ENCODE results near the gene TCF7. TPM values are rescaled to one million over a fixed set of nuclear protein-coding genes. Genes with fewer than 3 reads are reported as not detected.

Gene TCF7
- polyA plus RNA-seq, 1 experiment, result 0.78 TPM

DNA sequence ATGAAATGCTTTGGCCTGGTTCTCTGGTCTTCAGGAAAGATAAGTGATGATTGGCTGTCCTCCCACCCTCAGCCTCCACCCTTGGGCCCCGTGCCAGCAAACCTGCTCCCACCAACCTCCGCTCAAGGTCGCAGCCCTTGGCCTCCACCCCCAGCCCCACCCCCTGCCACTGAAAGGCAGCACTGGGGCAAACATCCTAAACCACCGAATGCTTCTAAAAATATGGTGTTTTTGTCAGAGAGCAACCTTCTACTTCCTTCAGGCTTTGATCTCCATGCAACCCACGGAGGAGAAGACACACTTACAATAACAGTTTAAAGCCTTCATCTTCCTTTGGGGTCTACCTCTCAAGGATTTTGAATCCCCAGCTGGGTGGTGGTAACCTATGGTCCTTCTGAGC, 24.0 kb upstream of the TCF7 start:
- Histone ChIP-seq H3K36me3 (ENCODE audit: control insufficient read depth, insufficient read depth, low read length) (no peaks in the 10 kb centered on the region), H3K27me3 (ENCODE audit: control insufficient read depth, insufficient read depth, low read length) (peaks cover 4% of the 10 kb centered on the region; the same call in 1 of the 2 replicates), H3K4me3 (ENCODE audit: low read depth, low read length) (no peak overlapping the region)
- no peak for DNase-seq (ENCODE audit: low read depth)
- no peak for TF ChIP-seq CTCF (IDR thresholded peaks at IDR 0.05; ENCODE audit: insufficient read depth, low read depth, low read length)
- ChIA-PET POLR2A (no interaction called here), CTCF (interaction anchor here (1.3 kb wide), 1 partner anchor 50 kb away, joined by 3 read pairs; no protein-coding TSS in a partner anchor)

GRCh38 chr5:134091626-134092121, 22.8 kb upstream of the TCF7 start:
- POLR2A ChIA-PET, result no interaction called here
- H3K4me3 ChIP-seq (ENCODE audit: low read depth, low read length), result no peak overlapping the region
- CTCF ChIA-PET, result interaction anchor here (1.2 to 1.3 kb wide), 2 partner anchors 10 to 49 kb away, joined by 3 to 4 read pairs; no protein-coding TSS in a partner anchor
- no peak for DNase-seq (ENCODE audit: low read depth)
- no peak for TF ChIP-seq CTCF (IDR thresholded peaks at IDR 0.05; ENCODE audit: insufficient read depth, low read depth, low read length)
- H3K36me3 ChIP-seq (ENCODE audit: control insufficient read depth, insufficient read depth, low read length), result no peaks in the 10 kb centered on the region
- H3K27me3 ChIP-seq (ENCODE audit: control insufficient read depth, insufficient read depth, low read length), result peaks cover 5% of the 10 kb centered on the region; the same call in 1 of the 2 replicates

- Histone ChIP-seq H3K36me3 (ENCODE audit: control insufficient read depth, insufficient read depth, low read length) (no peaks in the 10 kb centered on the region), H3K27me3 (ENCODE audit: control insufficient read depth, insufficient read depth, low read length) (peaks cover 5% of the 10 kb centered on the region; the same call in 1 of the 2 replicates), H3K4me3 (ENCODE audit: low read depth, low read length) (no peak overlapping the region)
- no peak for DNase-seq (ENCODE audit: low read depth)
- CTCF ChIA-PET, result interaction anchor here (1.2 kb wide), 1 partner anchor 9 kb away, joined by 4 read pairs; no protein-coding TSS in a partner anchor
- POLR2A ChIA-PET, result no interaction called here
- no peak for TF ChIP-seq CTCF (IDR thresholded peaks at IDR 0.05; ENCODE audit: insufficient read depth, low read depth, low read length)
Measured at GRCh38 chr5:134092875-134093274, 21.6 kb upstream of the TCF7 start.

- POLR2A ChIA-PET, result no interaction called here
- CTCF ChIA-PET, result interaction anchor here (0.9 kb wide), 1 partner anchor 9 kb away, joined by 3 read pairs; no protein-coding TSS in a partner anchor
- no peak overlapping the region for H3K4me3 ChIP-seq (ENCODE audit: low read depth, low read length)
- peaks cover 5% of the 10 kb centered on the region; the same call in 1 of the 2 replicates for H3K27me3 ChIP-seq (ENCODE audit: control insufficient read depth, insufficient read depth, low read length)
- TF ChIP-seq CTCF (IDR thresholded peaks at IDR 0.05; ENCODE audit: insufficient read depth, low read depth, low read length), result no peak
- no peak for DNase-seq (ENCODE audit: low read depth)
- no peaks in the 10 kb centered on the region for H3K36me3 ChIP-seq (ENCODE audit: control insufficient read depth, insufficient read depth, low read length)
Measured at GRCh38 chr5:134093351-134093750, 21.1 kb upstream of the TCF7 start.

DNA sequence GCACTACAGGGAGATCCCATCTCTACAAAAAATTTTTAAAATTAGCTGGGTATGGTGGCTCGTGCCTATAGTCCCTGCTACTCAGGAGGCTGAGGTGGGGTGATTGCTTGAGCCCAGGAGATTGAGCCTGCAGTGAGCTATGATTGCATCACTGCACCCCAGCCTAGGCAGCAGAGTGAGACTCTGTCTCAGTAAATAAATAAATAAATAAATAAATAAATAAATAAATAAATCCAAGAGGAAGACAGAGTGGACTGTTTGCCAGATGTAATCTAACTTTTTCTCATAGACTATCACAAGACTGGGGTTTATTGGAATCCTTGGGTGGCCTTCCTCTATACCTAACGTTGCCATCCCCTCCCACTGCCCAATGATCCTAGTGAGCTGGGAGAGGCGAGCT, 19.2 kb upstream of the TCF7 start:
- ChIA-PET CTCF (interaction anchor here (0.7 kb wide), 1 partner anchor 62 kb away, joined by 3 read pairs; no protein-coding TSS in a partner anchor), POLR2A (no interaction called here)
- no peak for DNase-seq (ENCODE audit: low read depth)
- Histone ChIP-seq H3K36me3 (ENCODE audit: control insufficient read depth, insufficient read depth, low read length) (no peaks in the 10 kb centered on the region), H3K27me3 (ENCODE audit: control insufficient read depth, insufficient read depth, low read length) (peaks cover 4% of the 10 kb centered on the region; the same call in 1 of the 2 replicates), H3K4me3 (ENCODE audit: low read depth, low read length) (no peak overlapping the region)
- no peak for TF ChIP-seq CTCF (IDR thresholded peaks at IDR 0.05; ENCODE audit: insufficient read depth, low read depth, low read length)

Measured in BJ (cell line).